HG03196 (cell line): ENCODE measurements around the gene FAM50B.

Source experiments
- ATAC-seq: cut with Tn5 transposase; IDR thresholded peaks from one replicate; pipeline ENCODE4 v1.9.1; 2021; ENCODE audit not compliant: unreplicated experiment

Gene FAM50B, protein sequence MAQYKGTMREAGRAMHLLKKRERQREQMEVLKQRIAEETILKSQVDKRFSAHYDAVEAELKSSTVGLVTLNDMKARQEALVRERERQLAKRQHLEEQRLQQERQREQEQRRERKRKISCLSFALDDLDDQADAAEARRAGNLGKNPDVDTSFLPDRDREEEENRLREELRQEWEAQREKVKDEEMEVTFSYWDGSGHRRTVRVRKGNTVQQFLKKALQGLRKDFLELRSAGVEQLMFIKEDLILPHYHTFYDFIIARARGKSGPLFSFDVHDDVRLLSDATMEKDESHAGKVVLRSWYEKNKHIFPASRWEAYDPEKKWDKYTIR

DNA sequence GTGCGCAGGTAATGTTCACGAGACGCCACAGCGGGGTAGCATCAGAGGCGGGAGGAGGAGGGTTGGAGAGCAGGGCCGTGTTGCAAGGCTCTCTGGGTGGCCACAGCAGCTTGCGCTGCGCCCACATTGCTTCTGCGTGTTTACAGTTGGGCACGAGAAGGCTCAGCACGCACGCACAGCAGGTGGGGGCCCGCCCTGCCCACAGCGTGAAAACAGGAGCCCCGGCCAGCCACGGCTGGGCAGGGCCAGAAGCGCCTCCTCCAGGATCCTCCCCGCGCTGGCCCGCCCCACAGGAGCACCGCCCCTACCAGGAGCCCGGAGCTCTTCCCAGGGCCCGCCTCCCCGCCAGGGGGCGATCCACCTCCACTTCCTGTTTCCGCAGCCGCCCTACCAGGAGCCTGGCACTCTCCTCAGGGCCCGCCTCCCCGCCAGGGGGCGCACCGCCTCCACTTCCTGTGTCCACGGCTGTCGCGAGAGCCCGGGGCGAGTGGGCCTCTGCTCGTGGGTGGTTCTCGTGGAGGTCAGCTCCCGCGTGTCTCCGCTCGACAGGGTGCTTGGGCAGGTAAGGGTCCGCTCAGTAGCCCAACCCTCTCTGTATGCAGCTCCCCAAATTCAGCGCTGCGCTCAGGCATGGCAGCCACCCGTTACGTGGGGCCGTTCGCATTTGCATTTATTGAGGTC, at the start of gene FAM50B:
Gene FAM50B, plus strand, starts transcription at position 449 of the 681 bp plus-strand sequence. CDS start 439 bp downstream, outside the sequence.
- ATAC-seq: peak; percentile 88

DNA sequence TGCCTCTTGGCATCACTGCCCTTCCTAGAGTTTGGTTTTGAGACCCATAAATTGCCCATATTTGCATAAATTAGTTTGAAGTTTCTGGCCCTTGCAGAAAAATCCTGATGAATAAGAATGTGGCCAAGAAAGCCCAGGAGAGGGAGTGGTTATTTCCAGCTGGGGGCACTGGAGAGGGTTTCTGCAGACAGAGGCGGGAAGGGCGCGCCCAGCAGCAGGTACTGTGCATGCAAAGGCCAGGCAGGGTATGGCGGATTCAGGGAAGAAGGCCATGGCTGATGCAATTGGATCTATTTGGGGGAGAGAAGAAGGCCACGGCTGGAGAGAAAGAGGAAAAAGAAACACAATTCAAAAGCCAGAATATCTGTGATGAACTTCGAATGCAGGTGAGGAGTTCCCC, 49.5 kb upstream of the FAM50B start:
- no peak for ATAC-seq

DNA sequence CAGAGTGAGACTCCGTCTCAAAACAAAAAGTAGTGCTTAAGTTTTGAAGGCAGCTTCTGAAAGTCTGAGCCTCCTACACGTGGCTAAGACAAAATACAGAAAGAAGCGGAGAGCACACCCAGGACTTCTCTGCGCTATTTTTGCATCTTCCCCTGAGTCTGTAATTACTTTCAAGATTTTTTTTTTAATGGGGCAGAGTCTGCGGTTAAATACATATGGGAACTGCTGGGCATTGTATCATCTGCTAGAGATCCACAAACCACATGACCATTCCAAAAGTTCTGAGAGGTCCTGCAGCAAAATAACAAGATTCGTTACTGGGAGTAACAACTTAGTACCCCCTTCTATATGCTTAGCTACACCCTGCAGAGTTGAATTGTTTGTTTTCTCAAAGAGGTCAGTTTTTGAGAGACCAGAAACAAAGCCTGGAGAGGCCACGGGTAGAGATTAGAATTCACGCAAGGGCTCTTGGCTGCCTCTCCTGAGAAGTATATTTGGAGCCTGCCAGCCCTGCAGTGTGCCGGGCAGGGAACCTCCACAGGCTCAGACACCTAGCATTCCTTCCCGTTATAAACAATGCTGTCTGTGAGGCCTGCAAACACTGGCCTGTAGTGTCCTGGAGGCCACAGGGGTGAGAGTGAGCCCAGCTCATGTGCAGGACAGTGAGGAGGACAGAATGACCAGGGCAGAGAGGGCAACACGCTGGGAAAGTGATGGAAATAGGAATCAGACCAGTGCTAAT, 48.2 kb upstream of the FAM50B start:
- no peak for ATAC-seq

DNA sequence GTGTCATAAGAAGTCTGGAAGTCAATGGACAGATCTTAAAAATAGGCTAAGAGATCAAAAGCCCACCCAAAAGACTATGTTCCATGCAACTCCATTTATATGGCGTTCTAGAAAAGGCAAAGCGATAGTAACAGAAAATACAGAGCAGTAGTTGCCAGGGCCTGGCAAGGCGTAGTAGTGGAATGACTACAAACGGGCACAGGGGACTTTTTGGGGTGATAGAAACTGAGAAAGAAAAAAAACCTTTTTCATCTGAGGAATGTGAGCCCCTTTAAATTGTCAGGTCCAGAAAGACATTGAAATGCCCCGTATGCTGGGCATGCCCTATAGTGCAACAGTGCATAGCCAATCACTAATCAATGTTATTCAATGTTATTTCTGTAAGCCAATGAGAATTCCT, 47.2 kb upstream of the FAM50B start:
- peak; percentile 46 for ATAC-seq

DNA sequence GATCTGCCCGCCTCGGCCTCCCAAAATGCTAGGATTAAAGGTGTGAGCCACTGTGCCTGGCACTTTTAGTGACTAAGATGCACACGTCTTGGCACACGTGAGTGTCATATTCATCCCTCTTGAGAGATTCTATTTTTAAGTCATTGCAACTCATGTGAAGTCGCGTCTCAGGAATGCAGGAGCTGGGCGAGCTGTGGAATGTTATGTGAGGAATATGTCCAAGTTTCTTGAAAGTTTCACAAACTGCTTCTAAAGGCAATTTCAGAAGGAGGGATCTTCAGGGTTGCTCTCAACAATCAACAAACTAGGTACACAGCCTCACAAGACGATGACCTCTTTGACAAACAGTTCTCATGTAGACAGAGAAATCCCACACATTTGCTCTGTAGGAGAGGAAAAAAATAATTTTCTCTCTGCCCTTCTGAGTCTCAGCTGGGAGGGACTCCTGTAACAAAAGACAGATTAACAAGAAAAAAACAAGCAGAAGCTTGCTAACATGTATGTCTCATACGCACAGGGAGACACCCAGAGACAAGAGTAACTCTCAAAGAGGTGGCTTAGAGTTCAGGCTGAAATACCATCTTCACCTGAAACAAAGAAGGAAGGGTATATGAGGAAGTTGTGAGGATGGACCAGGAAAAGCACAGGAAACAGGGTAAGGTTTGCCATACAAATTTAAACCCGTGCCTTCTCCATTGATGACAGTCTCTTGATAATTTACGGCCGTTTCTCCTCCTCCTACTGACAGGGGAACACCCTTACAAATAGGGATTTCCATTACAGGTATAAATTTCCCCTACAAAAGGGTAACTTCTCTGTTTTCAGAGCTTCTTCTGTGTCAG, 45.3 kb upstream of the FAM50B start:
- no peak for ATAC-seq

DNA sequence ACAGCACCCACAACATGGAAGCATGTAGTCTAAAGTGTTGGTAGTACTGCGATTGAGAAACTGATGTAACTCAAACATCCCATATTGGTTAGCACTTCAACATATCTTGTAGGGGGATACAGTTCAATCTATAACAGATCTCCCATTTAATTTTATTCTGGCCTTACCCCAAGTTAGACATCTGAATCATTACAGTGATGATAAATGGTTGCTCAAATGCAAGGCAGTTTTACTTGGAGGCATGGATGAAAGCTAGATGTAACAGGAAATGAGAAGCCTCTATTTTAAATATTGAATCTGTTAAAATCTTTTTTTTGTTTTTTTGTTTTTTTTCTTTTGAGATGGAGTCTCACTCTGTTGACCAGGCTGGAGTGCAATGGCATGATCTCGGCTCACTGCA, 44.2 kb upstream of the FAM50B start:
- no peak for ATAC-seq

DNA sequence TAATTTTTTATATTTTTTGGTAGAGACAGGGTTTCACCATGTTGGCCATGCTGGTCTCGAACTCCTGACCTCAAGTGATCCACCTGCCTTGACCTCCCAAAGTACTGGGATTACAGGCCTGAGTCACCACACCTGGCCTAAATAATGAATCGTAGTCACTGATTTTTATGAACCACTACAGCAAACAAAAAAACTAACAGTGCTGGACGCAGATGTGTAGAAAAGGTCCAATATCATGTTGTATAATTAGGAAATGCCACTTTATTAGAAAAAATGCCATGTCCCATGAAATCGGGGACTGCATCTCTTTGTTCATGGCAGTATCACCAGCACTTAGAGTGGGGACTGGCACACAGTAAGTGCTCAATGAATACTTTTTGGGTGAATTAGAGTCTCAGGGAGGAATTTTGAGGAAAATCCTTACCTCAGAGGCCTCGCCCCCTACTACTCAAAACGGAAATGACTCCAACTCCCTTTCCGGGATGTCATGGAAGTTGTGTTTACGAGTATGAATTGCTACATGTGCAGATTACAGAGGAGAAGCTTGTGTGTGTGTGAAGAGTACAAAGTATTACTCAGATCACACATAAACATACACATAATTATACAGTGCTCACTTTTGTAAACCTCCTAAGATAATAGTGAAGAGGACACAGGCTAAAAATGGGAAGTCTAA, 43.6 kb upstream of the FAM50B start:
- ATAC-seq: no peak

DNA sequence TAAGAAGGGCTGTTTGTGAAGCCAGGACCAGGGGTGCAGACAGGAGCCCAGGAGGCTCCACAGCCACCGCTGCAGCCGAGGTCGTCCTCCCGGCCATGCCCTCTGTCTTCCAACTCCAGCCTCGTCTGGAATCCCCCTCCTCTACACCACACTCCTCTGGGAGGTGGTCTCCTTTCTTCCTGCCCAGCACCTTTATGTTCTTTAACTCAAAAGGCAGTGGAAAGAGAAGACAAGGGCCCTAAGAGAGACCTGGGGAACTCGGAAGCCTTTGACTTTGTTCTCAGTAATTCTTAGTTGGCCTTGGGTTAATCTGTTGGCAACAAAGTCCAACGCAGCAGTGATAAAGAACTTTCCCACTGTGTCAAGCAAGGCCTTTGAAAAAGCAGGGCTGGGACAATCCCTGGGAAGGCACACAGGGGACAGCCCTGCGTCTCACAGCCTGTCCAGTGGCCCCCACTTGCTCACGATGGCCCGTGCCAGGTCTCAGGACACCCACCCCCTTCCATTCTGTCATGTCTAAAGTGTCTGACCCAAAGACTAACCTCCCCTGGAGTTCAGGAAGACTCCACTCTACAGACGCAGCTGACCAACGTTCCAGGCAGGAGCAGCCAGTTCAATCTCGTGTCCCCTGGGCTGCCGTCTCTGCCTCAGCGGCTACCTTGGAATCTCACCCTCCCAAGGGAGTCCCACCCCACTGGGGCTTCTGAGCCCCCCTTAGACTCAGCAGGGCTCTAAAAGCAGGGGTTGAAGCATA, 42.8 kb upstream of the FAM50B start:
- no peak for ATAC-seq

DNA sequence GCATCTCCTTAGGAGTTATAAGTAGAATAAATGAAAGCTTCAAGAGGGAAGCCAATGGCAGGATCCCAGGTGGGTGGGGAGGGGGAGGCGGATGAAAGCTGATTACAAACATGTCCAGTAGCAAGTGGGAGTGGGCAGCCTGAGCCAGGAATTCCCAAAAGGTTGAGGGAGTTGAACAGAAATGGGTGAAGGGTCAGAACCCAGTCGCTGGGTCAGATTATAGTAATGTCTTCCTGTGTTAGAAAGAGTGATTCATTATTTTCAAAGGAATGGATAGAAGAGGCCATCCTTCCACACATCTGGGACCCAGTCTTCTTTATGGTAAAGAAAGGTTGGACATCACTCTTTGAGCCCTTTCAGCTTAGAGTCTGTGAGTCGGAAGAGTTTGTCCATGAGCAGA, 41.0 kb upstream of the FAM50B start:
- ATAC-seq: no peak

DNA sequence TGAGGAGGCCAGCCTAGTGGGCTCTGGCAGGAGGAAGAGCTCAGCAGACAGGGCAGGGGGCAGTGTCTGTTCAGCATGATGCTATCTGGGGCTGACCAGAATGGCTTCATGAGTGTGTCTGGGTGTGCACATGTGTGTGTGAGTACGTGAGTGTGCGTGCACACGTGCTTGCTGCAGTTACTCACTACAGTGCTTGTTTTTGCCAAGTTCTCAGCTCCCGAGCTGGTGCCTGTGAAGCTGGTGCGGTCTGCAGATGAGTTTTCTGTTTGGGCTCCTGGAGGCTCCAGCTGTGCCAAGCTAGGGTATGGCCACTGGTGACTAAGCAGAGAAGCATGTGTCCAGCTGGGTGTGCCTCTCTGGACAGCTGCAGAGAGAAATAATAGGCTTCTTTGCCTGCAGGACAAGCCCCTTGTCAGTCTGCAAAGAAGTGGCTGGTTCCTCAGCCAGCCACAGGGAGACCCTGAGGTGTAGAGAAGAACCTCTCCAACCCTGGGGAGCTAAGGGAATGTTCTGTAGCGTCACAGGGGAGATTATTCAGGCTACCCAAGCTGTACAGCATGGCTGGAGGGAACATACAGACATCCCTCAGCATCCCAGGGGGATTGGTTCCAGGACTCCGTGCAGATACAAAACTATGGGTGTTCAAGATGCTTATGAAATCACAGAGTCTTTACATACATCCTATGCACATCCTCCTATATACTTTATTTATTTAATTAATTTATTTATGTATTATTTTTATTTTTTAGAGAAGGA, 40.2 kb upstream of the FAM50B start:
- ATAC-seq: no peak

DNA sequence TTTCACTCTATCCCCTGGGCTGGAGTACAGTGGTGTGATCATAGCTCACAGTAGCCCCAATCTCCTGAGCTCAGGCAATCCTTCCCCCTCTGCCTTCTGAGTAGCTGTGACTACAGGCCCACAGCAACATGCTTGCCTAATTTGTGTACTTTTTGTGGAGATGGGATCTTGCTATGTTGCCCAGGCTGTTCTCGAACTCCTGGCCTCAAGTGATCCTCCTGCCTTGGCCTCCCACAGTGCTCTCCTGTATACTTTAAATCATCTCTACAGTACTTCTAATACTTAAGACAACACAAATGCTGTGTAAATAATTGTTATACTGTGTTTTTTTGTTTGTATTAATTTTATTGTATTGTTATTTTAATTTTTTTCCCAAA, 39.7 kb upstream of the FAM50B start:
- no peak for ATAC-seq

DNA sequence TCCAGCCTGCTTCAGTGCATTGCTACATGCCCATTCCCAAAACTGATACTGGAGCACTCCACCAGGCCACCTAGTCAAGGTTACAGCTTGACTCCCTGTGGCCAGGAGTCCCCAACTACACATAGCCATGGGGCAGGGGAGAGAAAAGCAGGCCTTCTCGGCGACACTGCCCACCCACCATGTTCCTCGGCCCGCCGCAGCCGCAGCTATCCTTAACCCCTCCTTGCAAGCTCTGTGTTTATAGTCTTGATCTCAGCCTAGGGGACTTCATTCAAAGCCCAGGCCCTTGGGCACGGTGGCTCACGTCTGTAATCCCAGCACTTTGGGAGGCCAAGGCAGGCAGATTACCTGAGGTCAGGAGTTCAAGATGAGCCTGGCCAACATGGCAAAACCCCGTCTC, 39.2 kb upstream of the FAM50B start:
- ATAC-seq: no peak

DNA sequence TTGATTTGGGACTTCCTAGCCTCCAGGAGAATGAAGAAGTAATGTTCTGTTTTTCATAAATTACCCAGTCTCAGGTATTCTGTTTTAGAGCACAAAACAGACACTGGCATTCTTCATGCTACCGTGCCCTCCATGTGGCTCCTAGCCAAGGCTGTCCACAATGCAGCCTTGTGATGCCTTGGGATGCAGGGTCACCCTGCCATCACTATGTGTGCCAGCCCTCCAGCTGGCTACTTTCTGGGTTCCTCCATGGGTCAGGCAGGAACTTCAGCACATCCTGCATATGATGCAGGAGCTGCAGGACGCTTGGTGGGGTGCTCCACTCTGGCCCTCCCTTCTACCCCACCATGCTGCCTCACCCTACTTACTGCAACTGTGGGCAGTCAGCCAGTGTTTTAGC, 38.0 kb upstream of the FAM50B start:
- no peak for ATAC-seq

DNA sequence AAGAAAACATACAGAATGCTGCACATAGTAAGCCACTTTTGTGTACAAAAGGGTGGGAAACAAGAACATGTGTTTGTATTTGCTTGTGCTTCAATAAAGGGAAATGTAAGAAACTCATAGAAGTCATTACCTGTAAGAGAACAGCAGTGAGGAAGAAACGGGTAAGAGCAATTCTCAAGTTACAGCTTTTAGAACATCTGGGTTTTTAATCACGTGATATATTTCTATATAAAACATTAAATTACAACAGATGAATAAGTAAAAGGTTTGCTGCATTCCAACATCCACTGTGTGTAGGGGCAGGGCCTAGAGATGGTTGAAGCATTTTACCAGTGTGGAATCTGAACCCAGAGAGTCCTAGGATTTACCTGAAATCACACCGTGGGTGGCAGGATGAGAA, 36.6 kb upstream of the FAM50B start:
- ATAC-seq: no peak

DNA sequence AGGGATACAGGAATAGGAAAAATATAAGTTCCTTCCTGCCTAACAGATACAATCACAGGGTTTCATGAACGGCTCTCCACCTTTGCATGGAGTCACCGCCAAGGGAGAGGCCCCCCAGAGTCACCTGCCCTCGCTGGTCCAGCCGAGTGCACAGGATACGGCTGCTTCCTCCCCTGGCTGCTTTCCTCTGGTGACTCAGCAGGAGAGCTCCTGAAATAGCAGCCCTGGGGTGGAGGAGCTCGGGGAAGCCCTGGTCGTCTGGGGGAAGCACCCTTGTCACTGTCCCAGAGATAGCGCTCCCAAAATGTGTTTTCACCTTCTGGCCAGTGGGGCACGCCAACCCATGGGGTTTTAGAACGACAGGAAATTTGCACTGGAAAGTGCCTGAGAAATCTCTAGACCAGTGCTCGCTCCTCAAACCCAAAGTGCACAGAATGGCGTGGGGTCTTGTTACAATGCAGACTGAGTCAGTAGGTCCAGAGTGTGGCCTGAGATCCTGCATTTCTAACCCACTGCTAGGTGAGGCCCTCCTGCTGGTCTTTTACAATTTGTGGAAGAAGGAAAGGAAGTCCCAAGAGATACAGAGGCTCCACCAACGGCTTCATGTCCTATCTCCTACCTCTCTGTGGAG, 35.9 kb upstream of the FAM50B start:
- ATAC-seq: no peak

DNA sequence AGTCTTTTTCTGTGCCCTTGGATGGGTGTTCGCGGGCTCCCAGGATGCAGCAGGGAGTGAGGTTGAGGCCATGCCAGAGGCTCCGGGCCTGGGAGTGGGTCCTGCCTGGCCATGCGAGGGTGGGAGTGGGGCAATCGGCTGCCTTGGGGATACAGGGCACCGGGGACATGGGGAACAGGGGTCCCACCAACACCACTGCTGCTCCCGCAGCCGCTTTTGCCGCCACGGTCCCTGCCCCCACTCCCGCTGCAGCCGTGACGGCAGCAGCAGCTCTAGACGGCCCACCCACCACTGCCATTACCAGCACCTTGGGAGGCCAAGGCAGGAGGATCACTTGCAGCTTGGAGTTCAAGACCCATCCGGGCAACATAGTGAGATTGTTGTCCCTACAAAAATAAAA, 35.3 kb upstream of the FAM50B start:
- ATAC-seq: no peak

DNA sequence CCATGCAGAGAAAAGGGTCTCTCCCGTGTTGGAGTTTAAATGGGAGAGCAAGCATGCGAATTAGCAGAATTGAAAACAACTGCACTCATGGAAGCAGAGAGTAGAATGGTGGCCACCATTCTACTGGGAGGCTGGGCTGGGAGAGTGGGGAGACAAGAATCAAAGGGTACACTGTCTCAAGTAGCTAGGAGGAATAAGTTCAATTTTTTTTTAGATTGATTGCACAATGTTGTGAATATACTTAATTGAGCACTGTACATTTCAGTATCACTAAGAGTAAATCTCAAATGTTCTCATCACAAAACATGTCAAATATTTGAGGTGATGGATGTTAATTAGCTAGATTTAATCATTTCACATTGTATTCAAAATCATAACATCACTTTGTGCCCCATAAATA, 34.6 kb upstream of the FAM50B start:
- no peak for ATAC-seq

DNA sequence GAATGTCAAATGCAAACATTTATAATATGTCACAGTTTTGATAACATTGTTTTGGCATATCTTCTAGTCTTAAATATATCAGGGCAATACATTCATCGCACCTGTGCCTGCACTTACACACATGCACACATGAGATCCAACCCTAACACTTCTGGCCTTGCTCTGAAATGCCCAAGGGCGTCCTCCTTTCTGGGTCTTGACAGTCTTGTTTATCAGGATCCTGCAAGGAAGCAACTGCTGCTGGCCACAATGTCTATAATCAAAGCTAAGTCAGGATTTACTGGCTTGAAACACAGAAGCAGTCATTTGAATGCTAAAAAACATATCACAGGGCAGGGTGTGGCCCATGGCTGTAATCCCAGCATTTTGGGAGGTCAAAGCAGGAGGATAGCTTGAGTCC, 32.9 kb upstream of the FAM50B start:
- ATAC-seq: no peak
